ENCODE results near the gene RTEL1. TPM values are rescaled to one million over a fixed set of nuclear protein-coding genes. Genes with fewer than 3 reads are reported as not detected.

Gene RTEL1
- total RNA-seq, 2 donors from 2014 or later, result 7.3 to 50.4 TPM

- H3K27ac ChIP-seq, result no peak overlapping the region
- H3K4me1 ChIP-seq, result peaks cover 28% of the 10 kb centered on the region
- H3K4me3 ChIP-seq, result no peak overlapping the region
- DNase-seq, result no peak
- no peaks in the 10 kb centered on the region for H3K9me3 ChIP-seq
- ATAC-seq, result no peak
- TF ChIP-seq POLR2A (IDR thresholded peaks at IDR 0.05), result no peak
- TF ChIP-seq, protein P1, sequence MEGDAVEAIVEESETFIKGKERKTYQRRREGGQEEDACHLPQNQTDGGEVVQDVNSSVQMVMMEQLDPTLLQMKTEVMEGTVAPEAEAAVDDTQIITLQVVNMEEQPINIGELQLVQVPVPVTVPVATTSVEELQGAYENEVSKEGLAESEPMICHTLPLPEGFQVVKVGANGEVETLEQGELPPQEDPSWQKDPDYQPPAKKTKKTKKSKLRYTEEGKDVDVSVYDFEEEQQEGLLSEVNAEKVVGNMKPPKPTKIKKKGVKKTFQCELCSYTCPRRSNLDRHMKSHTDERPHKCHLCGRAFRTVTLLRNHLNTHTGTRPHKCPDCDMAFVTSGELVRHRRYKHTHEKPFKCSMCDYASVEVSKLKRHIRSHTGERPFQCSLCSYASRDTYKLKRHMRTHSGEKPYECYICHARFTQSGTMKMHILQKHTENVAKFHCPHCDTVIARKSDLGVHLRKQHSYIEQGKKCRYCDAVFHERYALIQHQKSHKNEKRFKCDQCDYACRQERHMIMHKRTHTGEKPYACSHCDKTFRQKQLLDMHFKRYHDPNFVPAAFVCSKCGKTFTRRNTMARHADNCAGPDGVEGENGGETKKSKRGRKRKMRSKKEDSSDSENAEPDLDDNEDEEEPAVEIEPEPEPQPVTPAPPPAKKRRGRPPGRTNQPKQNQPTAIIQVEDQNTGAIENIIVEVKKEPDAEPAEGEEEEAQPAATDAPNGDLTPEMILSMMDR (IDR thresholded peaks at IDR 0.05), result no peak
- no peaks in the 10 kb centered on the region for H3K27me3 ChIP-seq
- intact Hi-C loops (cut with DNase I), result no loop called here
- 73 to 80% methylated on average over 21 to 25 of the region's 25 CpGs for WGBS, 2 donors
- H3K36me3 ChIP-seq (replicated peaks in 1 of 2; ENCODE audit: insufficient read depth in 1 of 2, low read depth in 2 of 2), result peaks cover 0 to 2% of the 10 kb centered on the region in 2 donors
Observed at GRCh38 chr20:63744574-63745423, 86.7 kb downstream of the RTEL1 start.

GRCh38 chr20:63745424-63745805 is 87.3 kb downstream of the RTEL1 start:
- no peak overlapping the region for H3K27ac ChIP-seq
- no peak for TF ChIP-seq POLR2A (IDR thresholded peaks at IDR 0.05)
- TF ChIP-seq, protein P1 (IDR thresholded peaks at IDR 0.05), result no peak
- no peak overlapping the region for H3K4me3 ChIP-seq
- intact Hi-C loops (cut with DNase I), result no loop called here
- 77 to 79% methylated on average over 15 of the region's 15 CpGs for WGBS, 2 donors
- peaks cover 0 to 2% of the 10 kb centered on the region in 2 donors for H3K36me3 ChIP-seq (replicated peaks in 1 of 2; ENCODE audit: insufficient read depth in 1 of 2, low read depth in 2 of 2)
- DNase-seq, result no peak
- H3K4me1 ChIP-seq, result peaks cover 26% of the 10 kb centered on the region
- ATAC-seq, result no peak
- no peaks in the 10 kb centered on the region for H3K9me3 ChIP-seq
- no peaks in the 10 kb centered on the region for H3K27me3 ChIP-seq

Small RNA genes lying within 50 kb of the gene (small RNA-seq; reads per million reads assigned to genes)
- not detected for gene LIME1
- not detected for gene TNFRSF6B

Other genes with a start within 250 kb of the RTEL1 start
- gene KCNQ2, start 185.7 kb upstream of the RTEL1 start, total RNA-seq, result 1 to 10 TPM; 1.8 to 3.0 TPM
- gene EEF1A2, start 159.2 kb upstream of the RTEL1 start, total RNA-seq, result 10 to 100 TPM; 21.0 to 23.1 TPM
- gene PPDPF, start 137.5 kb upstream of the RTEL1 start, total RNA-seq, result 100 to 1,000 TPM in 1 of 2 donors, 10 to 100 TPM in 1; 69.9 to 106 TPM
- 1 to 10 TPM; 3.0 to 5.4 TPM for gene PTK6, start 120.9 kb upstream of the RTEL1 start, total RNA-seq
- gene SRMS, start 110.6 kb upstream of the RTEL1 start, total RNA-seq, result not detected
- 1 to 10 TPM in 1 of 2 donors, under 1 TPM in 1; 0.66 to 2.9 TPM for gene FNDC11, start 104.2 kb upstream of the RTEL1 start, total RNA-seq
- 10 to 100 TPM; 20.8 to 33.3 TPM for gene HELZ2, start 84.1 kb upstream of the RTEL1 start, total RNA-seq
- 1 to 10 TPM; 8.9 to 9.9 TPM for gene GMEB2, start 31.2 kb upstream of the RTEL1 start, total RNA-seq
- 1 to 10 TPM; 5.6 to 7.8 TPM for gene STMN3, start 4.9 kb upstream of the RTEL1 start, total RNA-seq
- gene TNFRSF6B, start 38.3 kb downstream of the RTEL1 start, total RNA-seq, result 10 to 100 TPM in 1 of 2 donors, 1 to 10 TPM in 1; 9.9 to 13.8 TPM
- gene ARFRP1, start 49.7 kb downstream of the RTEL1 start, total RNA-seq, result 10 to 100 TPM; 22.6 to 23.4 TPM
- 10 to 100 TPM; 16.6 to 53.1 TPM for gene ZGPAT, start 49.7 kb downstream of the RTEL1 start, total RNA-seq
- gene LIME1, start 78.4 kb downstream of the RTEL1 start, total RNA-seq, result 10 to 100 TPM in 1 of 2 donors, 1 to 10 TPM in 1; 4.9 to 14.0 TPM
- 10 to 100 TPM; 30.9 to 69.5 TPM for gene SLC2A4RG, start 81.5 kb downstream of the RTEL1 start, total RNA-seq
- gene ZBTB46, start 173.0 kb downstream of the RTEL1 start, total RNA-seq, result 1 to 10 TPM; 4.3 to 5.4 TPM
- not detected for gene ABHD16B, start 203.2 kb downstream of the RTEL1 start, total RNA-seq
- 10 to 100 TPM; 31.4 to 47.1 TPM for gene TPD52L2, start 207.0 kb downstream of the RTEL1 start, total RNA-seq
- 10 to 100 TPM; 32.9 to 44.2 TPM for gene DNAJC5, start 236.8 kb downstream of the RTEL1 start, total RNA-seq

Data from body of pancreas (tissue), 4 donors.